Measurements from ENCODE around the gene FBXL7. TPM values are rescaled to one million over a fixed set of nuclear protein-coding genes. Genes with fewer than 3 reads are reported as not detected.

Gene FBXL7
- total and polyA plus RNA-seq, 2 experiments from 2014 or later, result 4.5 to 15.2 TPM

DNA sequence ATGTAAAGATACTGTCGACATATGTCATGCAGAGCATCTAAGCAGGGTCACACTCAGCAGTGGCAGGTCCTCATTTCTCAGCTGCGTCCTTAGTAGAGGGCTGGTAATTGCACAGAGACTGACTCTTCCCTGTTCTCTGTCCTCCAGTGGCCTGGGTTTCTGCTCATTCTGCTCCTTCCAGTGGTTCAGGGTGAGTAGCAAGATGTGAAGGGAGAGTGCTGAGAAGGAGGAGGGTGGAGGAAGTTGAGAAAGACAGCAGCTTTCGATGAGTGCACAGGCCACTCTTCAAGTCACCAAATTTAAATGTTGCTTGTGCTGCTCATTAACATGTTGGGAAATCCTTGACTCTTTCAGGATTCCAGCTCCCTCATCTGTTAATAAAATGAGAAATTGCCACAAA, 203.9 kb downstream of the FBXL7 start:
- Mint-ChIP-seq H3K4me1 (peaks cover 19% of the 10 kb centered on the region), H3K9me3 (no peaks in the 10 kb centered on the region), H3K36me3 (ENCODE audit: low read depth) (no peaks in the 10 kb centered on the region), H3K27ac (no peak overlapping the region), H3K4me3 (no peak overlapping the region), H3K27me3 (ENCODE audit: insufficient read depth, low read depth, poor library complexity) (no peaks in the 10 kb centered on the region)
- DNase-seq (ENCODE audit: low spot score), result no peak
- Histone ChIP-seq H3K4me3 (no peak overlapping the region), H3K27me3 (ENCODE audit: insufficient read depth) (no peaks in the 10 kb centered on the region), H3K27ac (ENCODE audit: low read depth) (peak overlapping the region; percentile 45), H3F3A (replicated peaks; ENCODE audit: low read depth) (no peaks in the 10 kb centered on the region), H3K36me3 (ENCODE audit: insufficient read depth) (no peaks in the 10 kb centered on the region), H3K4me1 (ENCODE audit: insufficient read depth) (peaks cover 28% of the 10 kb centered on the region), H2AFZ (no peak overlapping the region), H3K79me2 (replicated peaks; ENCODE audit: insufficient read depth) (peaks cover 16% of the 10 kb centered on the region), H3K9me2 (ENCODE audit: insufficient read depth) (peaks cover 5% of the 10 kb centered on the region; the same call in 1 of the 2 replicates), H4K20me1 (replicated peaks; ENCODE audit: insufficient read depth) (no peaks in the 10 kb centered on the region), H3K4me2 (no peak overlapping the region)
- peak; percentile 41; the same call in 2 of the 3 replicates for ATAC-seq
- TF ChIP-seq, protein P1, sequence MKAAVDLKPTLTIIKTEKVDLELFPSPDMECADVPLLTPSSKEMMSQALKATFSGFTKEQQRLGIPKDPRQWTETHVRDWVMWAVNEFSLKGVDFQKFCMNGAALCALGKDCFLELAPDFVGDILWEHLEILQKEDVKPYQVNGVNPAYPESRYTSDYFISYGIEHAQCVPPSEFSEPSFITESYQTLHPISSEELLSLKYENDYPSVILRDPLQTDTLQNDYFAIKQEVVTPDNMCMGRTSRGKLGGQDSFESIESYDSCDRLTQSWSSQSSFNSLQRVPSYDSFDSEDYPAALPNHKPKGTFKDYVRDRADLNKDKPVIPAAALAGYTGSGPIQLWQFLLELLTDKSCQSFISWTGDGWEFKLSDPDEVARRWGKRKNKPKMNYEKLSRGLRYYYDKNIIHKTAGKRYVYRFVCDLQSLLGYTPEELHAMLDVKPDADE (IDR thresholded peaks at IDR 0.05), result no peak
- TF ChIP-seq EZH2 (IDR thresholded peaks at IDR 0.05; ENCODE audit: low read depth, unreplicated experiment) (no peak), POLR2AphosphoS5 (IDR thresholded peaks at IDR 0.05; ENCODE audit: low read depth) (no peak), ZNF331 (CRISPR knock-in tag; IDR thresholded peaks at IDR 0.05; ENCODE audit: low read depth) (no peak), EZH2phosphoT487 (IDR thresholded peaks at IDR 0.05; ENCODE audit: unreplicated experiment) (no peak), CREB1 (CRISPR knock-in tag; IDR thresholded peaks at IDR 0.05; ENCODE audit: low read depth) (no peak), NANOG (IDR thresholded peaks at IDR 0.05; ENCODE audit: borderline replicate concordance) (no peak), STAT1 (IDR thresholded peaks at IDR 0.05; ENCODE audit: unreplicated experiment) (no peak), JUNB (IDR thresholded peaks at IDR 0.05; ENCODE audit: unreplicated experiment) (no peak), ZNF114 (CRISPR knock-in tag; IDR thresholded peaks at IDR 0.05) (no peak)
- TF ChIP-seq, protein P2, sequence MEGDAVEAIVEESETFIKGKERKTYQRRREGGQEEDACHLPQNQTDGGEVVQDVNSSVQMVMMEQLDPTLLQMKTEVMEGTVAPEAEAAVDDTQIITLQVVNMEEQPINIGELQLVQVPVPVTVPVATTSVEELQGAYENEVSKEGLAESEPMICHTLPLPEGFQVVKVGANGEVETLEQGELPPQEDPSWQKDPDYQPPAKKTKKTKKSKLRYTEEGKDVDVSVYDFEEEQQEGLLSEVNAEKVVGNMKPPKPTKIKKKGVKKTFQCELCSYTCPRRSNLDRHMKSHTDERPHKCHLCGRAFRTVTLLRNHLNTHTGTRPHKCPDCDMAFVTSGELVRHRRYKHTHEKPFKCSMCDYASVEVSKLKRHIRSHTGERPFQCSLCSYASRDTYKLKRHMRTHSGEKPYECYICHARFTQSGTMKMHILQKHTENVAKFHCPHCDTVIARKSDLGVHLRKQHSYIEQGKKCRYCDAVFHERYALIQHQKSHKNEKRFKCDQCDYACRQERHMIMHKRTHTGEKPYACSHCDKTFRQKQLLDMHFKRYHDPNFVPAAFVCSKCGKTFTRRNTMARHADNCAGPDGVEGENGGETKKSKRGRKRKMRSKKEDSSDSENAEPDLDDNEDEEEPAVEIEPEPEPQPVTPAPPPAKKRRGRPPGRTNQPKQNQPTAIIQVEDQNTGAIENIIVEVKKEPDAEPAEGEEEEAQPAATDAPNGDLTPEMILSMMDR (conservative IDR thresholded peaks at IDR 0.05; ENCODE audit: low read depth in 2 of 2), result no peak
- TF ChIP-seq, protein P3, sequence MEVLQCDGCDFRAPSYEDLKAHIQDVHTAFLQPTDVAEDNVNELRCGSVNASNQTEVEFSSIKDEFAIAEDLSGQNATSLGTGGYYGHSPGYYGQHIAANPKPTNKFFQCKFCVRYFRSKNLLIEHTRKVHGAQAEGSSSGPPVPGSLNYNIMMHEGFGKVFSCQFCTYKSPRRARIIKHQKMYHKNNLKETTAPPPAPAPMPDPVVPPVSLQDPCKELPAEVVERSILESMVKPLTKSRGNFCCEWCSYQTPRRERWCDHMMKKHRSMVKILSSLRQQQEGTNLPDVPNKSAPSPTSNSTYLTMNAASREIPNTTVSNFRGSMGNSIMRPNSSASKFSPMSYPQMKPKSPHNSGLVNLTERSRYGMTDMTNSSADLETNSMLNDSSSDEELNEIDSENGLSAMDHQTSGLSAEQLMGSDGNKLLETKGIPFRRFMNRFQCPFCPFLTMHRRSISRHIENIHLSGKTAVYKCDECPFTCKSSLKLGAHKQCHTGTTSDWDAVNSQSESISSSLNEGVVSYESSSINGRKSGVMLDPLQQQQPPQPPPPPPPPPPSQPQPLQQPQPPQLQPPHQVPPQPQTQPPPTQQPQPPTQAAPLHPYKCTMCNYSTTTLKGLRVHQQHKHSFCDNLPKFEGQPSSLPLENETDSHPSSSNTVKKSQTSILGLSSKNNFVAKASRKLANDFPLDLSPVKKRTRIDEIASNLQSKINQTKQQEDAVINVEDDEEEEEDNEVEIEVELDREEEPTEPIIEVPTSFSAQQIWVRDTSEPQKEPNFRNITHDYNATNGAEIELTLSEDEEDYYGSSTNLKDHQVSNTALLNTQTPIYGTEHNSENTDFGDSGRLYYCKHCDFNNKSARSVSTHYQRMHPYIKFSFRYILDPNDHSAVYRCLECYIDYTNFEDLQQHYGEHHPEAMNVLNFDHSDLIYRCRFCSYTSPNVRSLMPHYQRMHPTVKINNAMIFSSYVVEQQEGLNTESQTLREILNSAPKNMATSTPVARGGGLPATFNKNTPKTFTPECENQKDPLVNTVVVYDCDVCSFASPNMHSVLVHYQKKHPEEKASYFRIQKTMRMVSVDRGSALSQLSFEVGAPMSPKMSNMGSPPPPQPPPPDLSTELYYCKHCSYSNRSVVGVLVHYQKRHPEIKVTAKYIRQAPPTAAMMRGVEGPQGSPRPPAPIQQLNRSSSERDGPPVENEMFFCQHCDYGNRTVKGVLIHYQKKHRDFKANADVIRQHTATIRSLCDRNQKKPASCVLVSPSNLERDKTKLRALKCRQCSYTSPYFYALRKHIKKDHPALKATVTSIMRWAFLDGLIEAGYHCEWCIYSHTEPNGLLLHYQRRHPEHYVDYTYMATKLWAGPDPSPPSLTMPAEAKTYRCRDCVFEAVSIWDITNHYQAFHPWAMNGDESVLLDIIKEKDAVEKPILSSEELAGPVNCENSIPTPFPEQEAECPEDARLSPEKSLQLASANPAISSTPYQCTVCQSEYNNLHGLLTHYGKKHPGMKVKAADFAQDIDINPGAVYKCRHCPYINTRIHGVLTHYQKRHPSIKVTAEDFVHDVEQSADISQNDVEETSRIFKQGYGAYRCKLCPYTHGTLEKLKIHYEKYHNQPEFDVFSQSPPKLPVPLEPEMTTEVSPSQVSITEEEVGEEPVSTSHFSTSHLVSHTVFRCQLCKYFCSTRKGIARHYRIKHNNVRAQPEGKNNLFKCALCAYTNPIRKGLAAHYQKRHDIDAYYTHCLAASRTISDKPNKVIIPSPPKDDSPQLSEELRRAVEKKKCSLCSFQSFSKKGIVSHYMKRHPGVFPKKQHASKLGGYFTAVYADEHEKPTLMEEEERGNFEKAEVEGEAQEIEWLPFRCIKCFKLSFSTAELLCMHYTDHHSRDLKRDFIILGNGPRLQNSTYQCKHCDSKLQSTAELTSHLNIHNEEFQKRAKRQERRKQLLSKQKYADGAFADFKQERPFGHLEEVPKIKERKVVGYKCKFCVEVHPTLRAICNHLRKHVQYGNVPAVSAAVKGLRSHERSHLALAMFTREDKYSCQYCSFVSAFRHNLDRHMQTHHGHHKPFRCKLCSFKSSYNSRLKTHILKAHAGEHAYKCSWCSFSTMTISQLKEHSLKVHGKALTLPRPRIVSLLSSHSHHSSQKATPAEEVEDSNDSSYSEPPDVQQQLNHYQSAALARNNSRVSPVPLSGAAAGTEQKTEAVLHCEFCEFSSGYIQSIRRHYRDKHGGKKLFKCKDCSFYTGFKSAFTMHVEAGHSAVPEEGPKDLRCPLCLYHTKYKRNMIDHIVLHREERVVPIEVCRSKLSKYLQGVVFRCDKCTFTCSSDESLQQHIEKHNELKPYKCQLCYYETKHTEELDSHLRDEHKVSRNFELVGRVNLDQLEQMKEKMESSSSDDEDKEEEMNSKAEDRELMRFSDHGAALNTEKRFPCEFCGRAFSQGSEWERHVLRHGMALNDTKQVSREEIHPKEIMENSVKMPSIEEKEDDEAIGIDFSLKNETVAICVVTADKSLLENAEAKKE (CRISPR knock-in tag; IDR thresholded peaks at IDR 0.05), result no peak
- TF ChIP-seq, protein P4, sequence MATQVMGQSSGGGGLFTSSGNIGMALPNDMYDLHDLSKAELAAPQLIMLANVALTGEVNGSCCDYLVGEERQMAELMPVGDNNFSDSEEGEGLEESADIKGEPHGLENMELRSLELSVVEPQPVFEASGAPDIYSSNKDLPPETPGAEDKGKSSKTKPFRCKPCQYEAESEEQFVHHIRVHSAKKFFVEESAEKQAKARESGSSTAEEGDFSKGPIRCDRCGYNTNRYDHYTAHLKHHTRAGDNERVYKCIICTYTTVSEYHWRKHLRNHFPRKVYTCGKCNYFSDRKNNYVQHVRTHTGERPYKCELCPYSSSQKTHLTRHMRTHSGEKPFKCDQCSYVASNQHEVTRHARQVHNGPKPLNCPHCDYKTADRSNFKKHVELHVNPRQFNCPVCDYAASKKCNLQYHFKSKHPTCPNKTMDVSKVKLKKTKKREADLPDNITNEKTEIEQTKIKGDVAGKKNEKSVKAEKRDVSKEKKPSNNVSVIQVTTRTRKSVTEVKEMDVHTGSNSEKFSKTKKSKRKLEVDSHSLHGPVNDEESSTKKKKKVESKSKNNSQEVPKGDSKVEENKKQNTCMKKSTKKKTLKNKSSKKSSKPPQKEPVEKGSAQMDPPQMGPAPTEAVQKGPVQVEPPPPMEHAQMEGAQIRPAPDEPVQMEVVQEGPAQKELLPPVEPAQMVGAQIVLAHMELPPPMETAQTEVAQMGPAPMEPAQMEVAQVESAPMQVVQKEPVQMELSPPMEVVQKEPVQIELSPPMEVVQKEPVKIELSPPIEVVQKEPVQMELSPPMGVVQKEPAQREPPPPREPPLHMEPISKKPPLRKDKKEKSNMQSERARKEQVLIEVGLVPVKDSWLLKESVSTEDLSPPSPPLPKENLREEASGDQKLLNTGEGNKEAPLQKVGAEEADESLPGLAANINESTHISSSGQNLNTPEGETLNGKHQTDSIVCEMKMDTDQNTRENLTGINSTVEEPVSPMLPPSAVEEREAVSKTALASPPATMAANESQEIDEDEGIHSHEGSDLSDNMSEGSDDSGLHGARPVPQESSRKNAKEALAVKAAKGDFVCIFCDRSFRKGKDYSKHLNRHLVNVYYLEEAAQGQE (IDR thresholded peaks at IDR 0.05; ENCODE audit: unreplicated experiment), result no peak
